HEK293 (cell line): ENCODE measurements around the gene CBX2.

Experiments used
- GLI4 ChIP-seq: fragments of 450-650 bp; formaldehyde crosslinking; IDR thresholded peaks from 2 replicates; pipeline ENCODE4 v1.5.1; 2016; ENCODE audit warnings: missing biosample characterization, missing genetic modification characterization
- RBAK ChIP-seq: fragments of 450-650 bp; formaldehyde crosslinking; IDR thresholded peaks from 2 replicates; pipeline ENCODE4 v1.5.1; 2016; ENCODE audit warnings: missing biosample characterization, missing genetic modification characterization
- SCRT1 ChIP-seq: fragments of 450-650 bp; formaldehyde crosslinking; IDR thresholded peaks from 2 replicates; pipeline ENCODE4 v1.5.1; 2016; ENCODE audit warnings: missing biosample characterization, missing genetic modification characterization, borderline replicate concordance
- SP7 ChIP-seq: fragments of 450-650 bp; formaldehyde crosslinking; IDR thresholded peaks from 2 replicates; pipeline ENCODE4 v1.5.1; 2016; ENCODE audit warnings: missing biosample characterization, missing genetic modification characterization
- YY1 ChIP-seq: fragments of 450-650 bp; formaldehyde crosslinking; IDR thresholded peaks from 2 replicates; pipeline ENCODE4 v1.5.1; 2018; ENCODE audit warnings: missing biosample characterization, missing genetic modification characterization
- ZBTB1 ChIP-seq: fragments of 450-650 bp; formaldehyde crosslinking; IDR thresholded peaks from 2 replicates; pipeline ENCODE4 v1.5.1; 2016; ENCODE audit warnings: missing biosample characterization, missing genetic modification characterization
- ZBTB20 ChIP-seq: fragments of 450-650 bp; formaldehyde crosslinking; IDR thresholded peaks from 2 replicates; pipeline ENCODE4 v1.5.1; 2016; ENCODE audit warnings: missing biosample characterization, missing genetic modification characterization
- ZBTB21 ChIP-seq: fragments of 450-650 bp; formaldehyde crosslinking; IDR thresholded peaks from 2 replicates; pipeline ENCODE4 v1.5.1; 2017; ENCODE audit warnings: missing biosample characterization, missing genetic modification characterization
- ZBTB8A ChIP-seq: fragments of 450-650 bp; formaldehyde crosslinking; IDR thresholded peaks from 2 replicates; pipeline ENCODE4 v1.5.1; 2016; ENCODE audit warnings: missing biosample characterization, missing genetic modification characterization
- ZFP69B ChIP-seq: fragments of 450-650 bp; formaldehyde crosslinking; IDR thresholded peaks from 2 replicates; pipeline ENCODE4 v1.5.1; 2016; ENCODE audit warnings: missing biosample characterization, missing genetic modification characterization
- ZNF140 ChIP-seq: fragments of 450-650 bp; formaldehyde crosslinking; IDR thresholded peaks from 2 replicates; pipeline ENCODE4 v1.5.1; 2016; ENCODE audit warnings: missing biosample characterization, missing genetic modification characterization
- ZNF146 ChIP-seq: fragments of 450-650 bp; formaldehyde crosslinking; IDR thresholded peaks from 2 replicates; pipeline ENCODE4 v1.5.1; 2016; ENCODE audit warnings: missing biosample characterization, missing genetic modification characterization
- ZNF157 ChIP-seq: fragments of 450-650 bp; formaldehyde crosslinking; IDR thresholded peaks from 2 replicates; pipeline ENCODE4 v1.5.1; 2016; ENCODE audit warnings: missing biosample characterization, missing genetic modification characterization
- ZNF202 ChIP-seq: fragments of 450-650 bp; formaldehyde crosslinking; IDR thresholded peaks from 2 replicates; pipeline ENCODE4 v1.5.1; 2016; ENCODE audit warnings: missing biosample characterization, missing genetic modification characterization, borderline replicate concordance
- ZNF214 ChIP-seq: fragments of 450-650 bp; formaldehyde crosslinking; IDR thresholded peaks from 2 replicates; pipeline ENCODE4 v1.5.1; 2017; ENCODE audit warnings: missing biosample characterization, mild to moderate bottlenecking, missing genetic modification characterization, borderline replicate concordance
- ZNF423 ChIP-seq: fragments of 450-650 bp; formaldehyde crosslinking; IDR thresholded peaks from 2 replicates; pipeline ENCODE4 v1.5.1; 2016; ENCODE audit warnings: missing biosample characterization, missing genetic modification characterization
- ZNF48 ChIP-seq: fragments of 450-650 bp; formaldehyde crosslinking; IDR thresholded peaks from 2 replicates; pipeline ENCODE4 v1.5.1; 2016; ENCODE audit warnings: missing biosample characterization, missing genetic modification characterization
- ZNF514 ChIP-seq: fragments of 450-650 bp; formaldehyde crosslinking; IDR thresholded peaks from 2 replicates; pipeline ENCODE4 v1.5.1; 2016; ENCODE audit warnings: missing biosample characterization, missing genetic modification characterization
- ZNF585B ChIP-seq: fragments of 450-650 bp; formaldehyde crosslinking; IDR thresholded peaks from 2 replicates; pipeline ENCODE4 v1.5.1; 2016; ENCODE audit warnings: missing biosample characterization, missing genetic modification characterization
- ZNF596 ChIP-seq: fragments of 450-650 bp; IDR thresholded peaks from 2 replicates; pipeline ENCODE4 v1.5.0; 2018; ENCODE audit warnings: missing biosample characterization, mild to moderate bottlenecking, missing genetic modification characterization, moderate library complexity
- ZNF624 ChIP-seq: fragments of 450-650 bp; formaldehyde crosslinking; IDR thresholded peaks from 2 replicates; pipeline ENCODE4 v1.5.1; 2017; ENCODE audit warnings: missing biosample characterization, missing genetic modification characterization
- ZNF629 ChIP-seq: fragments of 450-650 bp; formaldehyde crosslinking; IDR thresholded peaks from 2 replicates; pipeline ENCODE4 v1.5.1; 2017; ENCODE audit warnings: missing biosample characterization, missing genetic modification characterization
- ZNF792 ChIP-seq: fragments of 450-650 bp; formaldehyde crosslinking; IDR thresholded peaks from 2 replicates; pipeline ENCODE4 v1.5.1; 2016; ENCODE audit warnings: missing biosample characterization, missing genetic modification characterization
- ZNF830 ChIP-seq: fragments of 450-650 bp; IDR thresholded peaks from 2 replicates; pipeline ENCODE4 v1.5.0; 2018; ENCODE audit warnings: missing biosample characterization, missing genetic modification characterization, low read depth, mild to moderate bottlenecking, moderate library complexity
- ZNF837 ChIP-seq: fragments of 450-650 bp; formaldehyde crosslinking; IDR thresholded peaks from 2 replicates; pipeline ENCODE4 v1.5.1; 2016; ENCODE audit warnings: missing biosample characterization, missing genetic modification characterization
- TF ChIP-seq, protein P1 (sequence below): fragments of 450-650 bp; formaldehyde crosslinking; IDR thresholded peaks from 2 replicates; pipeline ENCODE4 v1.5.1; 2016; ENCODE audit warnings: missing biosample characterization, missing genetic modification characterization, borderline replicate concordance
- TF ChIP-seq, protein P2 (sequence below): fragments of 450-650 bp; formaldehyde crosslinking; IDR thresholded peaks from 2 replicates; pipeline ENCODE4 v1.5.1; 2016; ENCODE audit warnings: missing biosample characterization, missing genetic modification characterization, borderline replicate concordance
- TF ChIP-seq, protein P3 (sequence below): fragments of 450-650 bp; formaldehyde crosslinking; IDR thresholded peaks from 2 replicates; pipeline ENCODE4 v1.5.1; 2016; ENCODE audit warnings: missing biosample characterization, missing genetic modification characterization
- TF ChIP-seq, protein P4 (sequence below): fragments of 450-650 bp; formaldehyde crosslinking; IDR thresholded peaks from 2 replicates; pipeline ENCODE4 v1.5.1; 2016; ENCODE audit warnings: missing biosample characterization, missing genetic modification characterization

The CBX2 gene

DNA sequence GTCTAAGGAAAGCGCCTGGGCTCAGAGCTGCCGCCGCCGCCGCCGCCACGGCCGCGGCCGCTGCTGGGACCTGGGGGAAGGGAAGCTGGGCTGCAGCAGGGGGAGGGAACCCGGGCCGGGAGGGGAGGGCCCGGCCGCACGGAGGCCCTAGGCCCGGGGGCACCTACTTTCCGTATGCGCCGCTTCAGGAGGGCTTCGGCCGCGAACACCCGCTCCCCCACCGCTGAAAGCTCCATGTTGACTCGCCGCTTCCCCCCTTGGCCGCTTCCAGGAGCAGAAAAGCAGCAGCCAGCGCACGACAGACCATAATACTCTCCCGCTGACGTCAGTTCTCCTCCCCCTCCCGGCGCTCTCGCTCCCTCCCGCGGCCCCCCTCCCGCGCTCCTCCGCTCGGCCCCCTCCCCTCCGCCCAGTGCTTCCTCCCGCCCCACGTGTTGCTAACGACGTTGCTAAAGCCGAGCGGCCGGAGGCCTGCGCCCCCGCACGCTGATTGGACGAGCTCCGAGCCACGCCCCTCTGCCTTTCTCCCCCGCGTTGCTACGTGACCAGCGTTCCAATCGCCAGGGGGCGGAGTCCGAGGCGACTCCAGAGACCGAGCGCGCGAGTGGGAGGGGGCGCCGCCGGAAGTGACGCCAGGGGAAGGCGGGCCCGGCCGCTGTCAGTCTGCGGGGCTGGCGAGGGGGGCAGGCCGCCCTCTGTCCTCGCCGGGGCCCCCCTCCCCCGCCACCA, 19.0 kb downstream of the CBX2 start, which contains the start of gene CBX8 (continued):
- TF ChIP-seq ZNF585B (tag by site-specific recombination) (no peak), YY1 (tag by site-specific recombination) (peak; percentile 49; the same call in 1 of the 2 replicates), ZNF837 (tag by site-specific recombination) (no peak), ZNF146 (tag by site-specific recombination) (no peak; the same call in 1 of the 2 replicates), ZNF423 (peak; percentile 48; the same call in 1 of the 2 replicates), ZNF202 (no peak), ZNF624 (tag by site-specific recombination) (no peak), ZNF792 (tag by site-specific recombination) (no peak), RBAK (no peak), ZFP69B (tag by site-specific recombination) (no peak), ZBTB20 (0 out of 2 replicates have a peak, but pooled peaks have one; percentile 40), ZBTB8A (tag by site-specific recombination) (0 out of 2 replicates have a peak, but pooled peaks have one; percentile 36), ZNF629 (peak; percentile 86), ZNF514 (tag by site-specific recombination) (no peak), ZBTB21 (tag by site-specific recombination) (peak; percentile 81), ZBTB1 (no peak; the same call in 1 of the 2 replicates), GLI4 (tag by site-specific recombination) (no peak), ZNF214 (tag by site-specific recombination) (no peak), ZNF48 (tag by site-specific recombination) (no peak), ZNF596 (no peak), ZNF830 (tag by site-specific recombination) (no peak), SP7 (tag by site-specific recombination) (peak; percentile 67), ZNF157 (no peak), SCRT1 (peak; percentile 96), ZNF140 (tag by site-specific recombination) (no peak)
- TF ChIP-seq, protein P1, sequence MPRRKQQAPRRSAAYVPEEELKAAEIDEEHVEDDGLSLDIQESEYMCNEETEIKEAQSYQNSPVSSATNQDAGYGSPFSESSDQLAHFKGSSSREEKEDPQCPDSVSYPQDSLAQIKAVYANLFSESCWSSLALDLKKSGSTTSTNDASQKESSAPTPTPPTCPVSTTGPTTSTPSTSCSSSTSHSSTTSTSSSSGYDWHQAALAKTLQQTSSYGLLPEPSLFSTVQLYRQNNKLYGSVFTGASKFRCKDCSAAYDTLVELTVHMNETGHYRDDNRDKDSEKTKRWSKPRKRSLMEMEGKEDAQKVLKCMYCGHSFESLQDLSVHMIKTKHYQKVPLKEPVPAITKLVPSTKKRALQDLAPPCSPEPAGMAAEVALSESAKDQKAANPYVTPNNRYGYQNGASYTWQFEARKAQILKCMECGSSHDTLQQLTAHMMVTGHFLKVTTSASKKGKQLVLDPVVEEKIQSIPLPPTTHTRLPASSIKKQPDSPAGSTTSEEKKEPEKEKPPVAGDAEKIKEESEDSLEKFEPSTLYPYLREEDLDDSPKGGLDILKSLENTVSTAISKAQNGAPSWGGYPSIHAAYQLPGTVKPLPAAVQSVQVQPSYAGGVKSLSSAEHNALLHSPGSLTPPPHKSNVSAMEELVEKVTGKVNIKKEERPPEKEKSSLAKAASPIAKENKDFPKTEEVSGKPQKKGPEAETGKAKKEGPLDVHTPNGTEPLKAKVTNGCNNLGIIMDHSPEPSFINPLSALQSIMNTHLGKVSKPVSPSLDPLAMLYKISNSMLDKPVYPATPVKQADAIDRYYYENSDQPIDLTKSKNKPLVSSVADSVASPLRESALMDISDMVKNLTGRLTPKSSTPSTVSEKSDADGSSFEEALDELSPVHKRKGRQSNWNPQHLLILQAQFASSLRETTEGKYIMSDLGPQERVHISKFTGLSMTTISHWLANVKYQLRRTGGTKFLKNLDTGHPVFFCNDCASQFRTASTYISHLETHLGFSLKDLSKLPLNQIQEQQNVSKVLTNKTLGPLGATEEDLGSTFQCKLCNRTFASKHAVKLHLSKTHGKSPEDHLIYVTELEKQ (tag by site-specific recombination) = no peak
- TF ChIP-seq, protein P2, sequence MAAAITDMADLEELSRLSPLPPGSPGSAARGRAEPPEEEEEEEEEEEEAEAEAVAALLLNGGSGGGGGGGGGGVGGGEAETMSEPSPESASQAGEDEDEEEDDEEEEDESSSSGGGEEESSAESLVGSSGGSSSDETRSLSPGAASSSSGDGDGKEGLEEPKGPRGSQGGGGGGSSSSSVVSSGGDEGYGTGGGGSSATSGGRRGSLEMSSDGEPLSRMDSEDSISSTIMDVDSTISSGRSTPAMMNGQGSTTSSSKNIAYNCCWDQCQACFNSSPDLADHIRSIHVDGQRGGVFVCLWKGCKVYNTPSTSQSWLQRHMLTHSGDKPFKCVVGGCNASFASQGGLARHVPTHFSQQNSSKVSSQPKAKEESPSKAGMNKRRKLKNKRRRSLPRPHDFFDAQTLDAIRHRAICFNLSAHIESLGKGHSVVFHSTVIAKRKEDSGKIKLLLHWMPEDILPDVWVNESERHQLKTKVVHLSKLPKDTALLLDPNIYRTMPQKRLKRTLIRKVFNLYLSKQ = no peak
- TF ChIP-seq, protein P3, sequence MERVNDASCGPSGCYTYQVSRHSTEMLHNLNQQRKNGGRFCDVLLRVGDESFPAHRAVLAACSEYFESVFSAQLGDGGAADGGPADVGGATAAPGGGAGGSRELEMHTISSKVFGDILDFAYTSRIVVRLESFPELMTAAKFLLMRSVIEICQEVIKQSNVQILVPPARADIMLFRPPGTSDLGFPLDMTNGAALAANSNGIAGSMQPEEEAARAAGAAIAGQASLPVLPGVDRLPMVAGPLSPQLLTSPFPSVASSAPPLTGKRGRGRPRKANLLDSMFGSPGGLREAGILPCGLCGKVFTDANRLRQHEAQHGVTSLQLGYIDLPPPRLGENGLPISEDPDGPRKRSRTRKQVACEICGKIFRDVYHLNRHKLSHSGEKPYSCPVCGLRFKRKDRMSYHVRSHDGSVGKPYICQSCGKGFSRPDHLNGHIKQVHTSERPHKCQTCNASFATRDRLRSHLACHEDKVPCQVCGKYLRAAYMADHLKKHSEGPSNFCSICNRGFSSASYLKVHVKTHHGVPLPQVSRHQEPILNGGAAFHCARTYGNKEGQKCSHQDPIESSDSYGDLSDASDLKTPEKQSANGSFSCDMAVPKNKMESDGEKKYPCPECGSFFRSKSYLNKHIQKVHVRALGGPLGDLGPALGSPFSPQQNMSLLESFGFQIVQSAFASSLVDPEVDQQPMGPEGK (tag by site-specific recombination) = peak; percentile 99
- TF ChIP-seq, protein P4, sequence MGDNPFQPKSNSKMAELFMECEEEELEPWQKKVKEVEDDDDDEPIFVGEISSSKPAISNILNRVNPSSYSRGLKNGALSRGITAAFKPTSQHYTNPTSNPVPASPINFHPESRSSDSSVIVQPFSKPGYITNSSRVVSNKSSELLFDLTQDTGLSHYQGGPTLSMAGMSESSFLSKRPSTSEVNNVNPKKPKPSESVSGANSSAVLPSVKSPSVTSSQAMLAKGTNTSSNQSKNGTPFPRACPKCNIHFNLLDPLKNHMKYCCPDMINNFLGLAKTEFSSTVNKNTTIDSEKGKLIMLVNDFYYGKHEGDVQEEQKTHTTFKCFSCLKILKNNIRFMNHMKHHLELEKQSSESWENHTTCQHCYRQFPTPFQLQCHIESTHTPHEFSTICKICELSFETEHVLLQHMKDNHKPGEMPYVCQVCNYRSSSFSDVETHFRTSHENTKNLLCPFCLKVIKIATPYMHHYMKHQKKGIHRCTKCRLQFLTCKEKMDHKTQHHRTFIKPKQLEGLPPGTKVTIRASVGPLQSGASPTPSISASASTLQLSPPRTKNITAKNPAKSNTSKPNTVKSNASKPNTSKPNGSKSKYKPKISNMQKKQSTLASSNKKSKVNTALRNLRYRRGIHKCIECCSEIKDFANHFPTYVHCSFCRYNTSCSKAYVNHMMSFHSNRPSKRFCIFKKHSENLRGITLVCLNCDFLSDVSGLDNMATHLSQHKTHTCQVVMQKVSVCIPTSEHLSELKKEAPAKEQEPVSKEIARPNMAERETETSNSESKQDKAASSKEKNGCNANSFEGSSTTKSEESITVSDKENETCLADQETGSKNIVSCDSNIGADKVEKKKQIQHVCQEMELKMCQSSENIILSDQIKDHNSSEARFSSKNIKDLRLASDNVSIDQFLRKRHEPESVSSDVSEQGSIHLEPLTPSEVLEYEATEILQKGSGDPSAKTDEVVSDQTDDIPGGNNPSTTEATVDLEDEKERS (tag by site-specific recombination) = no peak
